Right atrium auricular region (tissue), 2 donors: ENCODE measurements around the gene TERF2IP. TPM values are rescaled to one million over a fixed set of nuclear protein-coding genes. Genes with fewer than 3 reads are reported as not detected.

Experiments used
- DNase-seq: peaks from one replicate; pipeline ENCODE4 v3.0.0-alpha.2; 2019; ENCODE audit warnings: low spot score
- H3K27ac ChIP-seq, 2 donors: fragments of 200-600 bp; sonication (generic); 1 replicate in 1 of 2; 2 replicates in 1 of 2; pipeline ENCODE4 v1.5.1; 2016 to 2019
- H3K27me3 ChIP-seq, 2 donors: fragments of 200-600 bp; sonication (generic); one replicate each; pipeline versions ENCODE4 v1.5.1 to v1.6.0; 2017 to 2019
- H3K36me3 ChIP-seq: fragments of 200-600 bp; sonication (generic); one replicate; pipeline ENCODE4 v1.5.1; 2016
- H3K4me1 ChIP-seq, 2 donors: fragments of 200-600 bp; sonication (generic); one replicate each; pipeline versions ENCODE4 v1.5.1 to v1.6.0; 2017 to 2019
- H3K4me3 ChIP-seq, 2 donors: fragments of 200-600 bp; sonication (generic); 1 replicate in 1 of 2; 2 replicates in 1 of 2; pipeline ENCODE4 v1.5.1; 2017 to 2019; ENCODE audit warnings: mild to moderate bottlenecking in 1 of 2, moderate library complexity in 1 of 2
- H3K9me3 ChIP-seq, 2 donors: fragments of 200-600 bp; sonication (generic); one replicate each; pipeline ENCODE4 v1.5.1; 2019
- CTCF ChIP-seq, 2 donors: fragments of 200-600 bp; sonication (generic); IDR thresholded peaks; one replicate each; pipeline ENCODE4 v1.5.1; 2019; ENCODE audit warnings: antibody characterized with exemption in 2 of 2
- total RNA-seq, 2 donors: library from RNA; depleted of rRNA; stranded (reverse); fragments of >200 nt; gene quantifications; one replicate each; pipeline ENCODE4 v1.1.0, GENCODE V29; 2016

Gene TERF2IP
- total RNA-seq, 2 donors from 2014 or later: 77.8 to 81.8 TPM

GRCh38 chr16:75628351-75628750 lies 19.2 kb upstream of the TERF2IP start:
- Histone ChIP-seq H3K27ac (no peak overlapping the region), H3K4me1 (peaks cover 0 to 3% of the 10 kb centered on the region in 2 donors), H3K4me3 (no peak overlapping the region), H3K27me3 (no peaks in the 10 kb centered on the region), H3K9me3 (no peaks in the 10 kb centered on the region), H3K36me3 (peaks cover 75% of the 10 kb centered on the region)
- no peak for TF ChIP-seq CTCF (IDR thresholded peaks at IDR 0.05)
- DNase-seq: no peak

- no peak overlapping the region for H3K4me3 ChIP-seq
- DNase-seq: no peak
- H3K27ac ChIP-seq: no peak overlapping the region
- H3K36me3 ChIP-seq: peaks cover 82% of the 10 kb centered on the region
- H3K4me1 ChIP-seq: no peaks in the 10 kb centered on the region
- no peaks in the 10 kb centered on the region for H3K27me3 ChIP-seq
- no peaks in the 10 kb centered on the region for H3K9me3 ChIP-seq
- no peak for TF ChIP-seq CTCF (IDR thresholded peaks at IDR 0.05)
These were observed 18.4 kb upstream of the TERF2IP start for GRCh38 chr16:75629132-75629531.

- H3K4me1 ChIP-seq: no peaks in the 10 kb centered on the region
- no peak for TF ChIP-seq CTCF (IDR thresholded peaks at IDR 0.05)
- H3K27ac ChIP-seq: no peak overlapping the region
- no peak overlapping the region for H3K4me3 ChIP-seq
- no peaks in the 10 kb centered on the region for H3K9me3 ChIP-seq
- peaks cover 91% of the 10 kb centered on the region for H3K36me3 ChIP-seq
- H3K27me3 ChIP-seq: no peaks in the 10 kb centered on the region
- no peak for DNase-seq
These were observed 17.5 kb upstream of the TERF2IP start for GRCh38 chr16:75630052-75630451.

GRCh38 chr16:75632857-75633256 lies 14.7 kb upstream of the TERF2IP start:
- no peak for DNase-seq
- Histone ChIP-seq H3K27me3 (no peaks in the 10 kb centered on the region), H3K27ac (no peak overlapping the region), H3K4me3 (no peak overlapping the region), H3K36me3 (peaks cover 96% of the 10 kb centered on the region), H3K4me1 (no peaks in the 10 kb centered on the region), H3K9me3 (no peaks in the 10 kb centered on the region)
- TF ChIP-seq CTCF (IDR thresholded peaks at IDR 0.05): no peak

- Histone ChIP-seq H3K4me1 (no peaks in the 10 kb centered on the region), H3K4me3 (no peak overlapping the region), H3K36me3 (peaks cover 95% of the 10 kb centered on the region), H3K27ac (no peak overlapping the region), H3K9me3 (no peaks in the 10 kb centered on the region), H3K27me3 (no peaks in the 10 kb centered on the region)
- DNase-seq: no peak
- no peak for TF ChIP-seq CTCF (IDR thresholded peaks at IDR 0.05)
These were observed 12.5 kb upstream of the TERF2IP start for GRCh38 chr16:75635036-75635435.

GRCh38 chr16:75640598-75640997 lies 7.0 kb upstream of the TERF2IP start:
- Histone ChIP-seq H3K4me1 (peaks cover 0 to 11% of the 10 kb centered on the region in 2 donors), H3K36me3 (peaks cover 63% of the 10 kb centered on the region), H3K9me3 (no peaks in the 10 kb centered on the region), H3K27me3 (no peaks in the 10 kb centered on the region), H3K27ac (no peak overlapping the region), H3K4me3 (no peak overlapping the region)
- no peak for TF ChIP-seq CTCF (IDR thresholded peaks at IDR 0.05)
- no peak for DNase-seq
